ENCODE measurements around the gene OR10A5. TPM values are rescaled to one million over a fixed set of nuclear protein-coding genes. Genes with fewer than 3 reads are reported as not detected.
A peak's percentile ranks its signal among the peaks of the same experiment; 100 is the strongest.

OR10A5 gene
- total and polyA plus RNA-seq, 2 donors from 2014 or later: not detected

GRCh38 chr11:6855971-6856541, 10.6 kb downstream of the OR10A5 start:
- no peak overlapping the region for H3K27ac ChIP-seq (ENCODE audit: low read depth in 2 of 2, low read length in 2 of 2)
- H3K4me3 ChIP-seq (ENCODE audit: low read length in 3 of 3): no peak overlapping the region
- intact Hi-C loops (cut with DNase I): no loop called here
- no peaks in the 10 kb centered on the region for H3K4me1 ChIP-seq (ENCODE audit: control insufficient read depth in 2 of 3, insufficient read depth in 2 of 3, low read depth in 1 of 3, low read length in 3 of 3)
- no peaks in the 10 kb centered on the region for H3K27me3 ChIP-seq (ENCODE audit: control insufficient read depth, insufficient read depth, low read length)
- no peaks in the 10 kb centered on the region for H3K9me3 ChIP-seq (ENCODE audit: control insufficient read depth in 2 of 3, insufficient read depth in 1 of 3, low read length in 3 of 3)
- peak in 2 of 5 donors; percentile 2 to 14 for DNase-seq
- no peak for FAIRE-seq
- no peaks in the 10 kb centered on the region for H3K36me3 ChIP-seq (ENCODE audit: control insufficient read depth in 2 of 3, insufficient read depth in 3 of 3, low read length in 3 of 3)
- no peak for TF ChIP-seq CTCF (IDR thresholded peaks at IDR 0.05; ENCODE audit: borderline replicate concordance, extremely low read depth, insufficient read depth)
- H3K9ac ChIP-seq (ENCODE audit: low read length in 3 of 3): no peak overlapping the region

GRCh38 chr11:6856871-6857270, 11.4 kb downstream of the OR10A5 start:
- H3K4me3 ChIP-seq (ENCODE audit: low read length in 3 of 3): no peak overlapping the region
- FAIRE-seq (no peak), DNase-seq (no peak)
- H3K36me3 ChIP-seq (ENCODE audit: control insufficient read depth in 2 of 3, insufficient read depth in 3 of 3, low read length in 3 of 3): no peaks in the 10 kb centered on the region
- H3K9me3 ChIP-seq (ENCODE audit: control insufficient read depth in 2 of 3, insufficient read depth in 1 of 3, low read length in 3 of 3): no peaks in the 10 kb centered on the region
- no peaks in the 10 kb centered on the region for H3K4me1 ChIP-seq (ENCODE audit: control insufficient read depth in 2 of 3, insufficient read depth in 2 of 3, low read depth in 1 of 3, low read length in 3 of 3)
- intact Hi-C loops (cut with DNase I): no loop called here
- no peak for TF ChIP-seq CTCF (IDR thresholded peaks at IDR 0.05; ENCODE audit: borderline replicate concordance, extremely low read depth, insufficient read depth)
- no peak overlapping the region for H3K27ac ChIP-seq (ENCODE audit: low read depth in 2 of 2, low read length in 2 of 2)
- H3K9ac ChIP-seq (ENCODE audit: low read length in 3 of 3): no peak overlapping the region
- H3K27me3 ChIP-seq (ENCODE audit: control insufficient read depth, insufficient read depth, low read length): no peaks in the 10 kb centered on the region

GRCh38 chr11:6862961-6863360, 17.5 kb downstream of the OR10A5 start, which contains the start of gene OR10A2:
Gene OR10A2, plus strand, starts transcription at chr11:6863057. Its CDS starts 6,698 bp downstream, at chr11:6869755.
- no peak for TF ChIP-seq CTCF (IDR thresholded peaks at IDR 0.05; ENCODE audit: borderline replicate concordance, extremely low read depth, insufficient read depth)
- Histone ChIP-seq H3K9ac (ENCODE audit: low read length in 3 of 3) (no peak within 1 kb of the TSS), H3K36me3 (ENCODE audit: control insufficient read depth in 2 of 3, insufficient read depth in 3 of 3, low read length in 3 of 3) (no peaks in the 10 kb centered on the region), H3K4me3 (ENCODE audit: low read length in 3 of 3) (no peak within 1 kb of the TSS), H3K9me3 (ENCODE audit: control insufficient read depth in 2 of 3, insufficient read depth in 1 of 3, low read length in 3 of 3) (no peaks in the 10 kb centered on the region), H3K27me3 (ENCODE audit: control insufficient read depth, insufficient read depth, low read length) (no peaks in the 10 kb centered on the region), H3K4me1 (ENCODE audit: control insufficient read depth in 2 of 3, insufficient read depth in 2 of 3, low read depth in 1 of 3, low read length in 3 of 3) (no peaks in the 10 kb centered on the region), H3K27ac (ENCODE audit: low read depth in 2 of 2, low read length in 2 of 2) (no peak within 1 kb of the TSS)
- intact Hi-C loops (cut with DNase I): no loop called here
- DNase-seq (no peak), FAIRE-seq (no peak)

- no peaks in the 10 kb centered on the region for H3K4me1 ChIP-seq (ENCODE audit: control insufficient read depth in 2 of 3, insufficient read depth in 2 of 3, low read depth in 1 of 3, low read length in 3 of 3)
- DNase-seq: no peak
- no peaks in the 10 kb centered on the region for H3K9me3 ChIP-seq (ENCODE audit: control insufficient read depth in 2 of 3, insufficient read depth in 1 of 3, low read length in 3 of 3)
- no peak for TF ChIP-seq CTCF (IDR thresholded peaks at IDR 0.05; ENCODE audit: borderline replicate concordance, extremely low read depth, insufficient read depth)
- H3K36me3 ChIP-seq (ENCODE audit: control insufficient read depth in 2 of 3, insufficient read depth in 3 of 3, low read length in 3 of 3): no peaks in the 10 kb centered on the region
- H3K4me3 ChIP-seq (ENCODE audit: low read length in 3 of 3): no peak overlapping the region
- H3K27me3 ChIP-seq (ENCODE audit: control insufficient read depth, insufficient read depth, low read length): no peaks in the 10 kb centered on the region
- intact Hi-C loops (cut with DNase I): no loop called here
- no peak for FAIRE-seq
- no peak overlapping the region for H3K9ac ChIP-seq (ENCODE audit: low read length in 3 of 3)
- H3K27ac ChIP-seq (ENCODE audit: low read depth in 2 of 2, low read length in 2 of 2): no peak overlapping the region
Observed at GRCh38 chr11:6864438-6864837, 19.0 kb downstream of the OR10A5 start.
